ENCODE results near the gene DBNDD2. TPM values are rescaled to one million over a fixed set of nuclear protein-coding genes. Genes with fewer than 3 reads are reported as not detected.
A peak's percentile ranks its signal among the peaks of the same experiment; 100 is the strongest.

DBNDD2 gene
- total RNA-seq, 4 donors from 2014 or later, result 74.5 to 122 (median 84.9) TPM

GRCh38 chr20:45404438-45404837 lies 3.7 kb upstream of the DBNDD2 start:
- no peak overlapping the region for H3K4me3 ChIP-seq
- peaks cover 11 to 32% (median 25%) of the 10 kb centered on the region in 4 donors for H3K4me1 ChIP-seq
- peak overlapping the region in 1 of 4 donors; percentile 51 for H3K27ac ChIP-seq
- no peaks in the 10 kb centered on the region for H3K36me3 ChIP-seq
- no peaks in the 10 kb centered on the region for H3K27me3 ChIP-seq
- in situ Hi-C loops (cut with MboI; ENCODE audit: low pct_ligation_motif_present in 1 of 4, low pct_unique_long_range_greater_than_20kb in 1 of 4, low sequenced_read_pairs in 3 of 4) (no loop called here), intact Hi-C loops (cut with DNase I; ENCODE audit: low total_unique reads) (no loop called here)
- H3K9me3 ChIP-seq, result peaks cover 7 to 15% of the 10 kb centered on the region in 2 donors
- no peak for TF ChIP-seq CTCF (IDR thresholded peaks at IDR 0.05)
- TF ChIP-seq POLR2A (IDR thresholded peaks at IDR 0.05), result no peak
- no peak for TF ChIP-seq POLR2AphosphoS5 (IDR thresholded peaks at IDR 0.05)
- no peak for TF ChIP-seq EP300 (IDR thresholded peaks at IDR 0.05; ENCODE audit: low read depth)
- WGBS, 2 donors (ENCODE audit: low coverage in 1 of 2), result 87 to 100% methylated on average over 1 of the region's 1 CpG
- no peak for DNase-seq

GRCh38 chr20:45405571-45406259 lies 2.4 kb upstream of the DBNDD2 start:
- Histone ChIP-seq H3K36me3 (peaks cover 0 to 5% (median 0%) of the 10 kb centered on the region in 4 donors), H3K4me1 (peaks cover 19 to 44% (median 37%) of the 10 kb centered on the region in 4 donors), H3K27ac (peak overlapping the region; percentile 92 to 97 (median 96)), H3K27me3 (no peaks in the 10 kb centered on the region), H3K4me3 (peak overlapping the region; percentile 62 to 93 (median 85)), H3K9me3 (peaks cover 2 to 7% of the 10 kb centered on the region in 2 donors)
- DNase-seq, result peak; percentile 66
- in situ Hi-C loops (cut with MboI; ENCODE audit: low pct_ligation_motif_present in 1 of 4, low pct_unique_long_range_greater_than_20kb in 1 of 4, low sequenced_read_pairs in 3 of 4) (no loop called here), intact Hi-C loops (cut with DNase I; ENCODE audit: low total_unique reads) (no loop called here)
- TF ChIP-seq POLR2AphosphoS5 (IDR thresholded peaks at IDR 0.05) (peak in 2 of 3 donors; percentile 6 to 46), CTCF (IDR thresholded peaks at IDR 0.05) (no peak), POLR2A (IDR thresholded peaks at IDR 0.05) (peak; percentile 37)
- WGBS, 2 donors (ENCODE audit: low coverage in 1 of 2), result 3% methylated on average over 34 of the region's 49 CpGs; no CpG with 5 or more reads in 1 of the 2 donors

- DNase-seq, result peak; percentile 84
- Histone ChIP-seq H3K4me1 (peaks cover 19 to 49% (median 44%) of the 10 kb centered on the region in 4 donors), H3K27me3 (no peaks in the 10 kb centered on the region), H3K36me3 (peaks cover 0 to 5% (median 0%) of the 10 kb centered on the region in 4 donors), H3K27ac (peak overlapping the region; percentile 92 to 97 (median 96)), H3K9me3 (no peaks in the 10 kb centered on the region), H3K4me3 (peak overlapping the region; percentile 62 to 93 (median 85))
- in situ Hi-C loops (cut with MboI; ENCODE audit: low pct_ligation_motif_present in 1 of 4, low pct_unique_long_range_greater_than_20kb in 1 of 4, low sequenced_read_pairs in 3 of 4), result no loop called here
- intact Hi-C loops (cut with DNase I; ENCODE audit: low total_unique reads), result no loop called here
- 3% methylated on average over 42 of the region's 87 CpGs; no CpG with 5 or more reads in 1 of the 2 donors for WGBS, 2 donors (ENCODE audit: low coverage in 1 of 2)
- TF ChIP-seq CTCF (IDR thresholded peaks at IDR 0.05), result no peak
- peak; percentile 42 for TF ChIP-seq POLR2A (IDR thresholded peaks at IDR 0.05)
- peak; percentile 29 to 74 (median 72) for TF ChIP-seq POLR2AphosphoS5 (IDR thresholded peaks at IDR 0.05)
- no peak for TF ChIP-seq EP300 (IDR thresholded peaks at IDR 0.05; ENCODE audit: low read depth)
These were observed 1.6 kb upstream of the DBNDD2 start for GRCh38 chr20:45406260-45407066.
